Measurements from ENCODE around the gene NR6A1.

Gene NR6A1

GRCh38 chr9:124771021-124771866 is at the start of gene NR6A1:
Gene NR6A1, minus strand, starts transcription at chr9:124771311.
- in situ Hi-C loops (cut with MboI; ENCODE audit: low sequenced_read_pairs): no loop called here

GRCh38 chr9:124818431-124819281 is 47.5 kb upstream of the NR6A1 start:
- in situ Hi-C loops (cut with MboI; ENCODE audit: low sequenced_read_pairs): no loop called here

GRCh38 chr9:124815601-124816000 is 44.5 kb upstream of the NR6A1 start:
- in situ Hi-C loops (cut with MboI; ENCODE audit: low sequenced_read_pairs): no loop called here

- in situ Hi-C loops (cut with MboI; ENCODE audit: low sequenced_read_pairs): no loop called here
These were observed 43.0 kb upstream of the NR6A1 start for GRCh38 chr9:124814164-124814535.

- in situ Hi-C loops (cut with MboI; ENCODE audit: low sequenced_read_pairs): no loop called here
These were observed 42.5 kb upstream of the NR6A1 start for GRCh38 chr9:124813501-124814163.

- in situ Hi-C loops (cut with MboI; ENCODE audit: low sequenced_read_pairs): no loop called here
These were observed 41.9 kb upstream of the NR6A1 start for GRCh38 chr9:124813041-124813440.

GRCh38 chr9:124812441-124812876 is 41.3 kb upstream of the NR6A1 start:
- in situ Hi-C loops (cut with MboI; ENCODE audit: low sequenced_read_pairs): no loop called here

- in situ Hi-C loops (cut with MboI; ENCODE audit: low sequenced_read_pairs): no loop called here
These were observed 39.7 kb upstream of the NR6A1 start for GRCh38 chr9:124810663-124811355.

GRCh38 chr9:124809741-124810500 is 38.8 kb upstream of the NR6A1 start:
- in situ Hi-C loops (cut with MboI; ENCODE audit: low sequenced_read_pairs): no loop called here

- in situ Hi-C loops (cut with MboI; ENCODE audit: low sequenced_read_pairs): no loop called here
These were observed 38.1 kb upstream of the NR6A1 start for GRCh38 chr9:124809211-124809610.

- in situ Hi-C loops (cut with MboI; ENCODE audit: low sequenced_read_pairs): no loop called here
These were observed 37.3 kb upstream of the NR6A1 start for GRCh38 chr9:124808246-124808956.

GRCh38 chr9:124805186-124805585 is 34.1 kb upstream of the NR6A1 start:
- in situ Hi-C loops (cut with MboI; ENCODE audit: low sequenced_read_pairs): no loop called here

- in situ Hi-C loops (cut with MboI; ENCODE audit: low sequenced_read_pairs): no loop called here
These were observed 32.8 kb upstream of the NR6A1 start for GRCh38 chr9:124803911-124804310.

- in situ Hi-C loops (cut with MboI; ENCODE audit: low sequenced_read_pairs): no loop called here
These were observed 31.3 kb upstream of the NR6A1 start for GRCh38 chr9:124802426-124802825.

GRCh38 chr9:124801356-124801755 is 30.2 kb upstream of the NR6A1 start:
- in situ Hi-C loops (cut with MboI; ENCODE audit: low sequenced_read_pairs): no loop called here

GRCh38 chr9:124800306-124801259 is 29.5 kb upstream of the NR6A1 start:
- in situ Hi-C loops (cut with MboI; ENCODE audit: low sequenced_read_pairs): no loop called here

- in situ Hi-C loops (cut with MboI; ENCODE audit: low sequenced_read_pairs): no loop called here
These were observed 28.3 kb upstream of the NR6A1 start for GRCh38 chr9:124799274-124800006.

Data from hTERT RPE-1 (cell line).